Left ventricle myocardium superior (tissue), 1 donor: ENCODE measurements around the gene GAS7. TPM values are rescaled to one million over a fixed set of nuclear protein-coding genes. Genes with fewer than 3 reads are reported as not detected.

ENCODE experiments used
- ATAC-seq: fragments of 200-7000 bp; cut with Tn5 transposase; one replicate; pipeline ENCODE4 v1.9.1; 2020; ENCODE audit warnings: mild to moderate bottlenecking, moderate library complexity
- DNase-seq: peaks from one replicate; pipeline ENCODE4 v3.0.0-alpha.2; 2020
- intact Hi-C: fragments of 100-400 bp; cut with micrococcal nuclease; formaldehyde crosslinking; loops from one replicate; pipeline ENCODE4 v1.11.0; 2022
- total RNA-seq: library from RNA; stranded (reverse); fragmentation: NEBNext Ultra II Directional; extraction: Animal tissue kit (Norgen Biotek cat#: 25700); gene quantifications from one replicate; pipeline ENCODE4 v1.2.1, GENCODE V29; 2021
- donor health status: DM: no; HTN: yes; CAD: no; lungs with severe emphysema.

GAS7 gene
- total RNA-seq, 1 donor from 2014 or later = 51.2 TPM

DNA sequence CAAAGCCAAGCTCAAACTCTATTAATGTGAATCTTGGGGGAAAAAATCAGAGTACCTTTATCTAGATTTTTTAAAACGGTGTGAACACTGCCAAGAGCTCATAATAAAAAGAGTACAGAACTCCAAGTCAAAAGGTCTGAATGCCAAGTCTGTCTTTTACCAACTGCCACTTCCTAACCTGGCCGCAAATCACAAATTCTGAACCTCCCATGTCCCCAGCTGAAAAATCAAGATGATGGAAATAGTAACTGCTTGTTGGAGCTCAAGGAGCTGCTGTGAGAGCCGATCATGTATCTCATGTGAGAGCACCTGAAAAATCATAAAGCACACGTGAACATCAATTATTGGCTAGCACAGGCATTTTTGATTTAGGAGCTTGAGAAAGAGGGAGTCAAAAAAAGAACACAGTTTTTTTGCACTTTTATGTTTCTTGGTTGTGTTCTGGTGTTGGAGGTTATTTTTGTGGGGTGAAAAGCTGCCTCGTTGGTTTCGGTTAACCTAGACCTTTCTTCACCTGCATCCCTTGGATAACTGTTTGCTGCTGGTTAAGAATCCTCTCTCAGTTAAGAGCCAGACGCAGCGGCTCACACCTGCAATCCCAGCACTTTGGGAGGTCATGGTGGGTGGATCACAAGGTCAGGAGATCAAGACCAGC is 50.5 kb downstream of the GAS7 start:
- DNase-seq = no peak
- intact Hi-C loops = no loop called here
- no peak for ATAC-seq

DNA sequence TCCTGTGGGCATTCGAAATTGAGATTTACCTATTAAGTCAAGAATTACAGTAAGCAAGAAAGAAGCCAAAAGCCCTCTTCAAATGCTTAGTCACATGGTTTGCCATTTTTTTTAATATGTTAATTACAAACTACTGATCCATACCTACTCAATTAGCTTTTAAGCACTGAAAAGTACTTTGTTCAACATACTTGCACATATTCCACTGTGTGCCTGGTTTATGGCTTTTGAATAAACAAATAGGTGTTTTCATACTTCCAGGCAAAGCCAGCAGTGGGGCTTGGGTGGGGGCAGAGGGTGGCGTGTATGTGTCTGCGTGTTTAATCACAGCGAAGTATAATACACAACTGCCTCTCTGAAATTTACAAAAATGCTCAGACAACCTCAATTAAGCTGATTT is 51.4 kb downstream of the GAS7 start:
- DNase-seq = no peak
- intact Hi-C loops = no loop called here
- ATAC-seq = no peak

DNA sequence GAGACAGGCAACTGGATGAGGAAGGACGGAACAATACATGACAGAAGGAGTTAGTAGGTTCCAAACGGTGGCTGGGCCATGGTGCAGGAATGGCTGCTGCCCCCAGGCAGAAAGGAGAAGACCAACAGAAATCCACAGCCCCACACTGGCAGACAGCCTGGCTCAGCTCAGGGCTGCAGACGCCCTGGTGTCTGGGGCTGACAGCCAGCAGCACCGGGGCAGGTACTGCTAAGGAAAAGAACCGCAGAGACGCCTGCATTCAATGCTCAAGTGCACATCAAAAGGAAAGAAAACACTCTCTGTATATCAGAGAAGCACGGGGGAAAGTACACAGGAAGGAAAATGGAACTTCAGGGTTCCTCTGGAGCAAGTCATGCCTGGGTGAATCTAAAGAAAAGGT is 53.4 kb downstream of the GAS7 start:
- intact Hi-C loops = no loop called here
- DNase-seq (no peak), ATAC-seq (peak; percentile 64)

DNA sequence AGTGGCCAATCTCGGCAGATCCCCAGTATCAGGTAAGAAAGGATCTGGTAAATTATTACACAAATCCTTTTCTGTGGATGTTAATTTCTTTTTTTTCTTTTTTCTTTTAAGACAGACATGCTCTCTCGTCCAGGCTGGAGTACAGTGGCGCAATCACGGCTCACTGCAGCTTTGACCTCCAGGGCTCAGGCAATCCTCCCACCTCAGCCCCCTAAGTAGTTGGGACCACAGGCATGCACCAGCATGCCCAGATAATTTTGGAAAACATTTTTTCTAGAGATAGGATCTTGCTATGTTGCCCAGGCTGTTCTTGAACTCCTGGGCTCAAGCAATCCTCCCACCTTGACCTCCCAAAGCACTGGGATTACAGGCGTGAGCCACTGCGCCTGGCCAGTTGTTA is 54.0 kb downstream of the GAS7 start:
- no peak for DNase-seq
- no peak for ATAC-seq
- intact Hi-C loops = no loop called here

DNA sequence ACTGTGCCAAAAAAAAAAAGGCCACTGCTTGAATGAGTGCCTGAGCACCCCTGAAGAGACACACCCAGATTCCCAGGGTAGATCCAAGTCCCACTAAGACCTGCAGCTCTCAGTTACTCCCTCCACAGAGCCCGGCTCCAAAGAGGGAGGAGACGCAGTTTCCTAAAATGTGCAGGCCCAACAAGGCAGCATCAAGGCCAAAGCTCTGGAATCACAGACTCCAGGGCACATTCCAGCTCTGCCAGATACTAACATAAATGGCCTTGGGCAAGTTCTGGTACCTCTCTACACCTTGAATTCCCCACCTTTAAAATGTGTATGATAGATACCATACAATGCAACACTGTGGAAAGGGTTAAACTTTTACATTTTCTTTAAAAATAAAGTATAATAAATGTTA is 57.0 kb downstream of the GAS7 start:
- no peak for DNase-seq
- intact Hi-C loops = no loop called here
- ATAC-seq = no peak

DNA sequence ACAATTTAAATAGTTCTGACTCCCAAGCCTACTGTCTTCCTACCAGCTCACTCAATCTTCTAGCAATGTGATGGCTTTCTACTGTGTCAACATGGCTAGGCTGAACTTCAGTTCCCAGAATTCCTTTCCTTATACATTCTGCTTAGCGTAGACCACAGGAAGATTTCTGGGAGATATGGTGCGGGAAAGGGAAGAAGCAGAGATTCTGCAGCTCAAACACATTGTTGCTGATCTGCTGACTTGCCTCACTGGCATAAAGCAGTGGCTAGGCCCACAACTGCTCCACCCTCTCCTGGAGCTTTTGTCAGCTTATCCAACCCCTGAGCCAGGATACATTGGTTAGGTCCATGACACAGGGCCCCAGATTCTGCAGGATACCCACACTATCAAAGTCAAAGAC is 58.8 kb downstream of the GAS7 start:
- ATAC-seq = peak; percentile 17
- intact Hi-C loops = no loop called here

DNA sequence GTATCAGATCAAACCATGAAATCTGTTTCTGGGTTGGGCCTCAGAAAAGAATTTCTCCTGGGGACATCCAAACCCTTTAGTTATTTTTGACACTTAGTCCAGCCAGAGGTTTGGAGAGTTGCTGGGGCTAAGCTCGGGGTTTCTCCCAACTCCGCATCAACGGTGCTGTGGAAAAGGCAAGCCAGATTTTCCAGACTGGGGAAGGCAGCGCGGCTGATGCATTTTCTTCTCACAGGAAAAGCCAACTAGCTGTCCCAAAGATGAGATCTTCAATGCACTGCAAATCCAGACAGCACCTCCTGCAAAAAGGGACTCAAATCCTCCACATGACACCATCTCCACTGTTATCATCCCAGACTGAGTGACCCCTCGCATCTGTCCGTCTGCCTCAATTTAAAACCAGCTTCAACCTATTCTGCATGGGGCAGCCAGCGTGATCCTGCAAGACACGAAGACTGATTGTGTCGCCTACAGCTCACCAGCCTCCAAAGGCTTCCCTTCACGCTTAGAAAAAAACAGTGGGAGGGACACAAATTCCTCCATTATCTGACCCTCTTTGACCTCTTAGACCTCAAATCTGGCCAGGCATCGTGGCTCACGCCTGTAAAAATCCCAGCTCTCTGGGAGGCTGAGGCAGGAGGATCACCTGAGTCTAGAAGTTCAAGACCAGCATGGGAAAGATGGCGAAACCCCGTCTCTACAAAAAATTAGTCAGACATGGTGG is 62.0 kb downstream of the GAS7 start:
- ATAC-seq (peak; percentile 71), DNase-seq (no peak)
- intact Hi-C loops = no loop called here

More for the DNA sequence above, 58.8 kb downstream of the GAS7 start:
- no peak for DNase-seq

DNA sequence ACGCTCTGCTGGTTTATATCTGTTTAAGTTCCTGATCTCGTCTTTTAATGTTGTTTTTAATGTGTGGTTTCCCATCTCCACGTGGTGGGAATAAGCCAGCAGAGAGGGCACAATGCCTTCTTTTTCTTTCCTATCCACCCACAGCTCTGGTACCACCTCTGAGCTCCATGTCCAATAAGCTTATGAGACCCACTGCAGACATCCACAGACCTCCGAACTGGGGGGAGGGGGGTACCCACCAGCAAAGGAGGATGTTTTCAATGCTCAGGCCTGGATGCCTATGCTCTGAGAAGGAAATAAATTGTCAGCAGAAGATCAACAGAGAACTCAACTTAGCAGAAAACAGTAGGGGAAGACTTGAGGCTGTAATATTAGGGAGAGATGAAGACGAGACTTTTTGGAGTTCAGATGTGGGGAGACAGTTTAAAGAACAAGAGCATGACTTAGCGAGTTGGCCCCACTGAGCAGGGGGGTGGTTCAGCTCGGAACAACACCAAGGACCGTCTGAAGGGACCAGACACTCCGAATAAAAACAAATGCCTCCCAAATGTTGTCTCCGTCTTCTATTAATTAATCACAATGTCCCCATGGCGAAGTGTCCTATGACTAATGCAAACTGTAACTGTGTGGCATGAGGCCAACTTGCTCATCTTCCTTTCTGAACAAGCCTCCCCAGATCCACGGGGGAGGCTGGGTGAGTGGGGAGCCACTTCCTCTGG is 62.7 kb downstream of the GAS7 start:
- DNase-seq (peak; percentile 44), ATAC-seq (peak; percentile 62)
- intact Hi-C loops = no loop called here

DNA sequence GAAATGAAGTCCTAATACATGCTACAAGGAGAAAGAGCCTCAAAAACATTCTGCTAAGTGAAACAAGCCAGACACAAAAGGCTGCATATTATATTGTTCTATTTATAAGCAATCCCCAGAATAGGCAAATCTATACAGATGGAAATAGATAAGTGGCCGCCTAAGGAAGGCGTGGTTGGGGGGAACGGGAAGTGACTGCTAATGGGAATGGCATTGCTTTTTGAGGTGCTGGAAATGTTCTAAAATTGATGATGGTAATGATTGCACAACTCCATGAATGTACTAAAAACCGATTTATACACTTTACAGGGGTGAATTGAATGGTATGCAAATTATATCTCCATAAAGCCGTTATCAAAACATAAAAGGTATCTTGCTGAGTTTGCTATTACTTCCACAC is 67.7 kb downstream of the GAS7 start:
- DNase-seq (no peak), ATAC-seq (no peak)
- intact Hi-C loops = no loop called here

DNA sequence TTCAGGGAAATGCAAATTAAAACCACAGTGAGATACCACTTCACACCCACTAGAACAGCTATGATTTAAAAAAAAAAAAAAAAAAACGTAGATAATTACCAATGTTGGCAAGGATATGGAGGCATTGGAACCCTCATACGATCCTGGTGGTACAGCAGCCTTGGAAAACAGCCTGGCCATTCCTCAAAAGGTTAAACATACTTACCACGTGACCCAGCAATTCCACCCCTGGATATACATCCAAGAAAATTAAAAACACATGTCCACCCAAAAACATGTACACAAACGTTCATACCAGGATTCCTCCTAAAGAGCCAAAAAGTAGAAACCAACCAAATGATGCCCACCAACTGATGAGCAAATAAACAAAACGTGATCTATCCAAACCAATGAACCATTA is 68.1 kb downstream of the GAS7 start:
- intact Hi-C loops = no loop called here
- ATAC-seq (no peak), DNase-seq (no peak)

DNA sequence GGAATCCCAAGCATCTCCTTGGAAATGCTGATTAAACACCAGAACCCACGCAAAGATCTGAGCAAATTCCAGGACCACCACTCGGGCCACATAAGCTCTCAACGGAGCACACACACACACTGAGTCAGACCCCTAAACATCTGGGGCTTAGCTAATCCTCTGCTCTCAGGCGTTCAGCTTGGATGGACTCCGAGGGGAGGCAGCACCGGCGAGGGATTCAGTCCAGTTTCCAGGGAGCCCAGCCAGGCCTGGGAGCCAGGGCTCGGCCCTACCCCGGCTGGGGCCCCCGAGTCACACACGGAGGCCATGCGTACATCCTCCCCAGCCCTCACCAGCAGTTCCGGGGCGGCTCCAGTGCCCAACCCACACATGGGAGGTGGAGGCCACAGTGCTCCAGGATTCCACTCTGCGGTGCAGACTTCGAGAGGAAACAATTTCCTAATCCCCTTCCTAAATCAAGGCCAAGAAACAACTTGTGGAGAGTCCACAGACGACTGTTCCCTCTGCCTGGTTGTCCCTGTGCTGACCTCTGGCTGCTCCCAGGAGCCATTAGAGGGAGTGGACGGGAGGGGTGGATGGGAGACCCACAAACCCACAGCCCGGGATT is 70.5 kb downstream of the GAS7 start:
- intact Hi-C loops = no loop called here
- ATAC-seq = peak; percentile 83
- peak; percentile 92 for DNase-seq

DNA sequence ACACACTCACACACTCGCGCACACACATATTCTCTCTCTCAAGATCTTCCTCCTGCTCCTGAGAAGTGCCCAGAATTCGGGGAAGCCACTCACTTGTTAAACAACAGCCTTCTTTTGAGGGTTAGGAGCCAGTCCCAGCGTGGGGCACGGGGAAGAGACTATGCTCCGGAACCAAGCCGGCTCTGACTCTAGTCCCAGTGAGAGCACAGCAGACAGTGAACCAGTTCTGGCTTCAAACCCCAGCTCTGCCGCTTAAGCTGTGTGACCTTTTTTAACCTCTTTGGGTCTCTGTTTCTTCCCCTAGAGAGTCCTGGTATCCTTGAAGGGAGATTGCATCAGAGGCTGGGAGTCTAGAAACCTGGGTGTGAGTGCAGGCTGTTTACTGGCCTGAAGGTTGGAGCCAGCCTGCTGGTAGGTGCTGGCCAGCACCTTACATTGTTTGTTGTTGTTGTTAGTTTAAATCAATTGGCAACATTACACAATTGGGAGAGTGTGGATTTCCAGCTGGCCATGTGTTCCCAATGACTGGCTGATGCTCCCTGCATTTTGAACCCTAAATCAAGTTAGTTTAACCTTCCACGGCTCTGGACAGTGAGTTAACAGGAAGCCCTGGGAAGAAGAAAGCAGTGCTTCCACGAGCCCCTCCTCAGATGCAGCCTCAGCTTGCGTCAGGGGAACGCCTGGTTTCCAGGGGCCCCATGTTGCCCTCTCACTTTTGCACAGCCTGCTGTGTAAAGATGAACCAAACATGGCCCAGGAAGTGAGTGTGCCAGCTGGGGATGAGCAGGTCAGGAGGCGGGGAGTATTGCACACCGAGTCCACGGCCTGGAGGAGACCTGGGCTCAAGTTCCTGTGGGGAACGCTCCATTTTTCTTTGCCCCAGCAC is 71.5 kb downstream of the GAS7 start:
- DNase-seq = peak; percentile 51
- peak; percentile 29 for ATAC-seq
- intact Hi-C loops = no loop called here

DNA sequence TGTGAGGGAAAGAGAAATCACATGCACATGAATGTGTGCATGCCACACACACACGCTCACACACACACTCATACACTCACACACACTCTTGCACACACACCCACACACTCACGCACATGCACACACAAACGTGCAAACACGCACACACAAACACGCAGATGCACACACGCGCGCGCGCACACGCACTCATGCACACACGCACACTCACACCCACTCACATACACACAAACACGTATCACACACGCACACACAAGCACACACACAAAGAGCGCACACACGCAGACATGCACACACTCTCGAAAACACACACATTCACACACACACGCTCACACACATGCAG is 72.2 kb downstream of the GAS7 start:
- intact Hi-C loops = no loop called here
- ATAC-seq (no peak), DNase-seq (peak; percentile 36)

DNA sequence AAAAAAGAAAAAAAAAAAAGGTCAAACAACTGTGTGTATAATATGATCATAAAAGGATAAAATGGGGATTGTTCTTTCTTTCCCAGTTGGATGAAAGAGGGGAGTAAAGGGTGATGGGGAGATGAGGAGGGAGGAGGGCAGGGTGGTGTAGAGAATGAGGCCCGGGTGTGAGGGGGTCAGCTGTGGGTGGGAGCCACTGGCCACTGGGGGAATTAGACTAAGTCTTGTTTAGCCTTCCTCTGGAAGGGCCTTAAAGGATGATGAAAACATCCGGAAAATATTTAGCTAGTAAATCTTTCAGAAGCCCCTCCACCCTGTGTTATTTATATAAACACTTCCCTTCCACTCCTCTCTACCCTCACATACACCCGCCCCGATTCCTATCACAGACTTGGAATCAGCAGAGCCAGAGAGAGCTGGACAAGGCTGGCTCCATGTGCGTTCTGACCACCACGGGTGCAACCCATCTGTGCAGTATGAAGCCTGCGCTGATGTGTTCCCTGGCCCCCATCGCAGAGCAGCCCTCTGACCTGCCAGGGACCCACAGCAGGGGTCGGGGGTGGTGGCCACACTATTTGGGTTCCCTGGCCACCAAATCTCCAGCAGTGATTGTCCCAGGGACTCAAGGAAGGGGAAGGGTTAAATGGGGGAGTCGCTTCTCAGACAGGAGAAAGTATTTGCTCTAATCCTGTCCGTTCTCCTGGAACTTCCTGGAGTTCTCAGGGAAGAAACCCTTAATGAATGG is 72.7 kb downstream of the GAS7 start:
- intact Hi-C loops = no loop called here
- peak; percentile 40 for DNase-seq
- no peak for ATAC-seq

DNA sequence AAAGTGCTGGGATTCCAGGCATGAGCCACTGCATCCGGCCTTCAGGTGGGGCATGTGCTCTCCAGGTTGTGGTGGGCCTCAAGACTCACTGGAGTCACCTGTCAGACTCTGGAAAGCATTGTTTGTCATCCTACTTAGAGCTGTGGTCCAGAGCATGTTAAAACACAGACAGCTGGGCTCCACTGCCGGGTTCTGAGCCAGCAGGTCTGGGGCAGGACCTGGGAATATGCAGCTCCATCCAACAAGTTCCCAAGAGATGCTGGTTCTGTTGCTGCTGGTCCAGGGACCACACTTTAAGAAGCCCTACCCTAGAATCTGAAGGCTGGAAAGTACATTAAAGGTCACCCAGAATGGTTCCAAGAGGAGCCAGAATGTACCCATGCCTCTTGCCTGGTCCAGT is 75.3 kb downstream of the GAS7 start:
- intact Hi-C loops = no loop called here
- DNase-seq (peak; percentile 50), ATAC-seq (no peak)

DNA sequence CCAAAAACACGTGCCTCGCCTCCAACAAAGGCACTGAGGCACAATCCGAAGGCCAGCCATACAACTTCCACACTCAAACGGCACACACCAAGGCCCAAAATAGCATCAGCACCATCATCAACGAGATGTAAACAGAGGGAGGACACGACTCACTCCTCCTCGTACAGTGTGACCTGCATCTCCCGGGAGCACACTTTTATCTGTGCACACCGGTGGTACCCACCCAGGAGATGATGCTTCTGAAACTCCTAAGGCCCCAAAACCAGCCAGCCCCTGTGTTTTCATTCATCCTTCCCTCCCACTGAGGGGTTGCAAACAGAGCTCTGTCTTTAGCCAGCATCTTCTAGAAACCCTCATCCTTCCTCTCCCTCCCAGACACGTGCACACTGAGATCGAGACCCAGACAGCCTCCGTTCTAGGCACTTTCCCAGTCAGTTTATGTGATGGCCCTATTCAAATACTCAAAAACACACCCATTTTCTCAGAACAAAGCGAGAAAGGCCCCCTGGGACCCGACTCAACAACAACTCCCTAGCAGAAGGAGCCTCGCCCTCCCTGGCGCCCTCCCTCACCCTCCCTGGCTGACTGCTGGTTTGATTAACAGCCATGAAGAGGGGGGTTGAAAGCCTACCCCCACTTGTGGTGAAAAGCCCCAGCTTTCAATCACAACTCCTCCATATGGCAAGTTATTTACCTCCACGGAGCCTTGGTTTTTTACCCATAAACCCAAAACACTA is 76.3 kb downstream of the GAS7 start:
- no peak for ATAC-seq
- intact Hi-C loops = no loop called here
- DNase-seq = peak; percentile 66

DNA sequence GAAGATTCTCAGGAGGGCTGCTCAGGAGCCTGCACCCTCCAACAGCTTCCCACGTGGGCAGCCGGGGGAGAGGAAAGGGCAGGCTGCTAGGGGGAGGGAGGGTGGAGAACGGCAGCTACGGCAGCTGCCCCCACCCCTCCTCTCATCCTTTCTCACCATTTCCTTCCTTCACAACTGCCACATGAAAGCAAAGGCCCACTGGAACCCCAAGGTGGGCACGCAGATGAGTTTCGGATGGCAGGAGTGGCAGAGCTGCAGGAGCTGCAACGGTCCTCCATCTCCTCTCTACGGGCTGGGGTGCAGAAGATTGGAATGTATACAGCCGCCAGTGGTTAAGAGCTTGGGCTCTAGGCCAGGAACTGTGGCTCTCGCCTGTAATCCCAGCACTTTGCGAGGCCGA is 77.7 kb downstream of the GAS7 start:
- intact Hi-C loops = no loop called here
- ATAC-seq (no peak), DNase-seq (peak; percentile 36)

DNA sequence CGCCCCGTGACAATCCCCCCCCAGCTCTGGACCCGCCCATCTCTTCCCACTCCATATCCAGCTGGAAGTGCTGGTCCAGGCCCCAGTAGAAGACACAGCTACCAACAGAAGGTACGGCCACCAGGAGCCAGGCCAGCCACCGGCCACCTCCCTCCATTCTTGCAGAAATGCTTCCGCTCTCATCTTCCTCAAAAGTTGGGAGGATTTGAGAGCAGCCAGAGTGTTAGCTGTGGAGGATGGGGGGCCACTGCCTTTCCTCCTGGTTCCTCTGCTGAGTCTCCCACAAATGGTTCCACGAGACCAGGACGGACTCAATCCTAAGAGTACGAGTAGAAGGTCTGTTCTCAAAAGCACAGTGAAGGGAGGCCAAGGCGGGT is 78.3 kb downstream of the GAS7 start:
- ATAC-seq = no peak

More for the DNA sequence above, 78.3 kb downstream of the GAS7 start:
- intact Hi-C loops = no loop called here
- peak; percentile 46 for DNase-seq
